NCI-H1694 treated with DMSO at 0.1 percent for 48 hours (cell line): ENCODE measurements around the gene ASIC2.
"Not testable (repeated sequence)": the region's sequence is repeated elsewhere in the genome, so short reads cannot be mapped to it uniquely, and the experiment has no call there.

Source experiments
- DNase-seq: peaks from one replicate; lab custom pipeline; 2025; lab: John Stamatoyannopoulos, UW

ASIC2 gene

DNA sequence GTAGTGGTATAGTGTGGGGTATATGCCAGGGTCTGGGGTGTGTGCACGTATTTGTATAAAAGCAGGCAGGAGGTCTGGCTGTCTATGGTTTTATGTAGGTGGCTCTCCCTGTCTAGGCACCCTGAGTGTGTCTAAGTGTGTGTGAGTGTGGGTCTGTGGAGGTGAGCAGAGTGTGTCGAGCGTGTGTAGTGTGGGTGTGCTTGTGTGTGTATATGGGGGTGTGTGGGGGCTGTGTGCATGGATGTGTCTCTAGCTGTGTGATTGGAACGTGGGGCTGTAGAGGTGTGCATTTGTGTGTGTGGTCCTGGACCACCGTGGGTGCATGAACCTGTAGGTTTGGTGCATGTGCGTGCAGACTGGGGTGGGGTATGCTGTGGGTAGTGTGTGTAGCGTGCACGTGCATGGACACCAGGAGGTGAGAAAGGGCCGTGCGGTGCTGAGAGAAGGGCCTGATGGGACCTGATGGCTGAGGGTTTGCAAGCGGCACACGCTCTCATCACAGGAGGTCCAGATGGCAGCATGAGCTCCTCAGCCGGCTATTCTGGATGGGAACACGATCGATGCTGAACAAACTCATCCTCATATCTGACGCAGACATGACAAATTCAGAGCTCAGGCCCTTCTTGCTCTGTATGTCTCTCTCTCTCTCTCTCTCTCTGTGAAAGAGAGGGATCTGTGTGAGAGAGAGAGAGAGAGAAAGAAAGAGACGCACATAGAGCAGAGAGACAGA lies 273.8 kb downstream of the ASIC2 start:
- no peak for DNase-seq

DNA sequence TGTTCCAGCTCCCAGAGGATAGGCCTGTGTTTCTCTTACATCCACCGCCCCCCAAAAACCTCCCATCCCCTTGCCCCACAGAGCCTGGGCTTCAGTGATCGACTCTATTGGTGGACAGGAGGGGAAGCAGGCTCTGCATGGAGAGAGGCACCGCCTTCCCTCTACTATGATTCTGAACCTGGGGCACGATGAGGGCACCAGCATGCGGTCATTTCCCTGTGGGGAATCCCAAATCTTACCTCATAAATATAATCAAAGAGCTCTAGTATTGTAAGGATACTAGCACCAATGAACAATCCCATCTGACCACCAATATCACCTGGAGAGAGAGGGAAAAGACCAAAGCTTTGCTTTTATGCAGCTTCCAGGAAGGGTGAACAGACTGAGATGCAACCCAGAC lies 275.7 kb downstream of the ASIC2 start:
- no peak for DNase-seq

DNA sequence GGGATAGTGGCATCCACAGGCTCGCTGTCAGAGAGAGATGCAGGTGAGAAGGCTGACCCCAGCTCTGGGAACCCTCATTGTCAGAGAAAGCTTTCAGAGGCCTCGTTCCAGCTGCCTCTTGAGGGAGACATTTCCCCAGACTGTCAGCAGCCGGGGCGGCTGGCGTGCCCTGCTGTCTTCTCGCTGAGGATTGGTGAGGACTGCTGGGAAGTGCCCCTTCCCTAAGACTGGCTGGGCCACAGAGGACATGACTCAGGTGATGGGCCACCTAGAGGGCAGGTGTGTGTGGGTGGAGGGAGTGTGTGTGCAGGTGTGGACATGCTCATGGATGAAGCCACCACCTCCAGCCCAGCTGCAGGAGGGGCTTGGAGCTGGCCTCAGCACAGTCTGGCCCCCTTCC lies 276.2 kb downstream of the ASIC2 start:
- no peak for DNase-seq

- no peak for DNase-seq
Measured at GRCh38 chr17:33015716-33016346, 277.3 kb downstream of the ASIC2 start.

- no peak for DNase-seq
Measured at GRCh38 chr17:33014751-33015150, 278.3 kb downstream of the ASIC2 start.

GRCh38 chr17:33013596-33014375 lies 279.3 kb downstream of the ASIC2 start:
- no peak for DNase-seq

- no peak for DNase-seq
Measured at GRCh38 chr17:33012522-33013033, 280.5 kb downstream of the ASIC2 start.

GRCh38 chr17:33009636-33010035 lies 283.5 kb downstream of the ASIC2 start:
- DNase-seq = no peak

- no peak for DNase-seq
Measured at GRCh38 chr17:33007186-33007585, 285.9 kb downstream of the ASIC2 start.

GRCh38 chr17:33002246-33002645 lies 290.8 kb downstream of the ASIC2 start:
- DNase-seq = no peak

- DNase-seq = no peak
Measured at GRCh38 chr17:32998887-32999228, 294.2 kb downstream of the ASIC2 start.

- DNase-seq = peak; percentile 27
Measured at GRCh38 chr17:32998111-32998886, 294.8 kb downstream of the ASIC2 start.

DNA sequence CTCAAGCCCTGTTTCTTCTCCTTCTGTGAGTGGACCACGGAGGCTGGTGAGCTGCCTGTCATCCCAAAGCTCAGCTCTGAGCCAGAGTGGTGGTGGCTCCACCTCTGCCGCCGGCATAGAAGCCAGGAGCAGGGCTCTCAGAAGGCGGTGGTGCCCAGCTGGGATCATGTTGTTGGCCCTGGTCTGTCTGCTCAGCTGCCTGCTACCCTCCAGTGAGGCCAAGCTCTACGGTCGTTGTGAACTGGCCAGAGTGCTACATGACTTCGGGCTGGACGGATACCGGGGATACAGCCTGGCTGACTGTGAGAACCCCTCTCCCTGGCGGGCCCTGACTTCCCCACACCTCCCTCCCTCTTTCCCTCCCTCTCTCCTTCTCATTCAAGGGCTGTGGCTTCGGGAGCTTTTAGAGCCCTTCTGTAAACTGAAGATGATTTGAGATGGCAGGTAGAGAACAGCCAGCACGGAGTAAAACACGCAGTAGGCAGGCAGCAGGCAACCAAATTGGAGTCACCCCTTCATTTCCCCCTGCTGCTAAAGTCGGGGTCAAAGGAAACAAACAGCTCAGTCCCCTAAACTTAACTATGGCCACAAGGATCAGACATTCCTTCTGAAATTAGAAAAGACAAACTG lies 297.6 kb downstream of the ASIC2 start:
- no peak for DNase-seq

DNA sequence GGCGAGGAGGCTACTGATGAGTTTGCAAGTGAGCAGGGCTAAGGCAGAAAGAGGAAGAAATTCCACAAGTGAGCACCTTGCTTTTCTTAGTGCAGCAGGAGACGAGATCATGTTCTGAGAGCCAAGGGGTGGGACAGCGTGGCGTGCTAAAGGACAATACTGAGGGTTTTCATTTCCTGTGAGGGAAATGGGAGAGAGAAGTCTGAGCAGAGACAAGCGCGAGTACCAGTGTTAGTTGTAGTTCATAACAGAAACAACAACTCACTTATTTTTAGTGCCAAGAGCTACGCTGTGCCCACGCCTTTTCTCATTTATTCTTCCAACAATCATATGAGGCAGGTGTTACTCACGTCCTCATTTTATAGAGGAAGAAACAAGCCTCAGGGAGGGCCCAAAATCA lies 299.1 kb downstream of the ASIC2 start:
- DNase-seq = no peak

DNA sequence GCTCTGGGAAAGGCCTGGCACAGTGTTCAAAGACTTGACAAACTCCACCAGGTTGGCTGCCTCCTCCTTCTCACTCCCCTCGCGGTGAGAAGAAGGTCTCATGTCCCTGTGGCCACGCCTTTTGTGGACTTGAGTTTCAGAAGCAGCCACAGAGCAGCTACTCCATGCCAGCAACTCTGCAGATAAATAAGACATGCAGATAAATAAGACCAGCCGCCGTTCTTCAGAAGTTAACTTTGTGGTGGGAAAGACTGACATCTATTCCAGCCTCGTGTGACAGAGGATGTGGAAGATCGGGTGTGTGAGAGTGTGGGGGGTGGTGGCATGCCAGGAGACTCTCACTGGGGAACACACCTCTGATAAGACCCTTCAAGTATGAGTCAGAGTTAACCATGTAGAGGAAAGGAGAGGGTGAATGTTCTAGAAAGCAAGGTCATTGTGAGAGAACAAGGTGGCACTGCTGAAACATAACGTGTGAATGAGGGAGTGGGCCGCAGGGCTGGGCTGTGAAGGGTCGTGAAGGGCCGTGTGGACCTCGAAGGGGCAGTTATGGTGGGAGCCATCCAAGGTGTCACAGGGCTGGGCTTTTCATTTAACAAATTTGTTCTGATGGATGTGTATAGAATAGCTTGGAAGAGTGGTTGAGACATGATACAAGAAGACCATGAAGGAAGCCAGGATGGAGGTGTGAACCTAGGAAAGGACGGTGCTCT lies 300.6 kb downstream of the ASIC2 start:
- DNase-seq = no peak

DNA sequence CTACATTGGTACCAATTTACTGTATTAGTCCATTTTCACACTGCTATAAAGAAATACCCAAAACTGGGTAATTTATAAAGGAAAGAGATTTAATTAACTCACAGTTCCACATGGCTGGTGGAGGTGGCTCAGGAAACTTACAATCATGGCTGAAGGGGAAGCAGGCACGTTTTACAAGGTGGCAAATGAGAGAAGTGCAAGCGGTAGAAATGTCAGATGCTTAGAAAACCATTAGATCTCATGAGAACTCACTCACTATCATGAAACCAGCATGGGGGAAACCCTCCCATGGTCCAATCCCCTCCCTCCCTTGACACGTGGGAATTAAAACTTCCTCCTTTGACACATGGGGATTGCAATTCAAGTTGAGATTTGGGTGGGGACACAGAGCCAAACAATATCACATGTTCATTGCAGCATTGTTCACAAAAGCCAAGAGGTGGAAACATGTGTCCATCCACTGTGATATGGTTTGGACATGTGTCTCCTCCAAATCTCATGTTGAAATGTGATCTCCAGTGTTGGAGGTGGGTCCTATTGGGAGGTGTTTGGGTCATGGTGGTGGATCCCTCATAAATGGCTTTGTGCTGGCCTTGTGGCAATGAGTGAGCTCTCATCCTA lies 304.5 kb downstream of the ASIC2 start:
- DNase-seq = no peak

DNA sequence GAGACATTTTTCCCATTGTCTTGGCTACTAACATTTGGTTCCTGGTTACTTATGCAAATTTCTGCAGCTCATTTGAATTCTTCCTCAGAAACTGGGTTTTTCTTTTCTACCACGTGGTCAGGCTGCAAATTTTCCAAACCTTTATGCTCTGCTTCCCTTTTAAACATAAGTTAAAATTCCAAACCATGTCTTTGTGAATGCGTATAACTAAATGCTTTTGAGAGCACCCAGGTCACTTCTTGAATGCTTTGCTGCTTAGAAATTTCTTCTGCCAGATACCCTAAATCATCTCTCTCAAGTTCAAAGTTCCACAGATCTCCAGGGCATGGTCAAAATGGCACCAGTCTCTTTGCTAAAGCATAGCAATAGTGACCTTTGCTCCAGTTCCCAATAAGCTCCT lies 305.2 kb downstream of the ASIC2 start:
- DNase-seq = not testable (repeated sequence)

- not testable (repeated sequence) for DNase-seq
Measured at GRCh38 chr17:32987453-32987805, 305.7 kb downstream of the ASIC2 start.

DNA sequence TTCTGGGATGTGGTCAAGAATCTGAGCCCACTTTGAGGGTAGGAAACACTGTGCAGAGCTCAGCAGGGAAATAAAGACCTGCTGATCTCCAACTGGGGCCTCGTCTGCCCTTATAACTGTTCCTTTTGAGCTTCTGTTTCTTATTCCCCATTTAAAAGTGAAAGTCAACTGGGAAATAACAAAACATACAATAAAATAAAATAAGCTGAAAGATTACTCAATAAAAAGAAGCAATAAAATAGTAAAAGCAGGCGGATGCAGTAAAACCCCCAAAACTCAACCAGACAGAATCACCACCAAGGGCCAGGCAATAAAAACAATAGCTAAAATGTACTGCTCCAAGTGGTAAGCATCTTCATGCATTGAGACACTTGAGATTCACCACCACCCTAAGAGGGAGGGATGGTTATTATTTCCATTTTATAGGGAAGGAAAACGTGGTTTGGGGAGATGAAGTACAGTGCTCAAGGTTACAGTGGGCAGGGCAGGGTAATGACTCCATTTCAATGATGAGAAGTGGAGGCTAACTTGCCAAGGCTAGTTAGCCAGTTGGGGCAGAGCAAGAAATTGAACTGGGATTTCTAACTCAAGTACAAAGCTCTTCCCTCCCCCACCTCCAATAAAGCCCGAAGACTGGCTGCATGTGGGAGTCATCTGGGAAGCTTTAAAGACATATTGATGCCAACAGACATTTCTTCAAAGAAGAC lies 307.9 kb downstream of the ASIC2 start:
- DNase-seq = no peak

DNA sequence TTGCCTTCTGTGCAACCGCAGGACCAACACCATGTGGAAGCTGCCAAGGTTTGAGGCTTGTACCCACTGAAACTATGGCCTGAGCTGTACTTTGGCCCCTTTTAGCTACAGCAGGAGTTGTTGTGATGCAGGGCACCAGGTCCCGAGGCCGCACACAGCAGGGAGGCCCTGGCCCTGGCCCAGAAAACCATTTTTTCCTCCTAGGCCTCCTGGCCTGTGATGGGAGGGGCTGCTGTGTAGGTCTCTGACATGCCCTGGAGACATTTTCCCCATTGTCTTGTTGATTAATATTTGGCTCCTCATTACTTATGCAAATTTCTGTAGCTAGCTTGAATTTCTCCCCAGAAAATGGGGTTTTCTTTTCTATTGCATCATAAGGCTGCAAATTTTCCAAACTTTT lies 311.5 kb downstream of the ASIC2 start:
- not testable (repeated sequence) for DNase-seq
